Motor neuron (in vitro differentiated cells): Measurements from ENCODE around the gene CDH15. TPM values are rescaled to one million over a fixed set of nuclear protein-coding genes. Genes with fewer than 3 reads are reported as not detected.
"Not testable (repeated sequence)": the region's sequence is repeated elsewhere in the genome, so short reads cannot be mapped to it uniquely, and the experiment has no call there.

Experiments used
- ATAC-seq, 8 experiments: fragments of 200-7000 bp; cut with Tn5 transposase; replicated peaks in 6 of 8; 2 replicates each; pipeline ENCODE4 v1.8.0; 2021; ENCODE audit warnings: mild to moderate bottlenecking in 8 of 8, moderate library complexity in 8 of 8
- H3K27ac ChIP-seq, 2 donors: fragments of 250-450 bp; sonication (Bioruptor Pico); 2 replicates each; pipeline ENCODE4 v1.9.0; 2021; ENCODE audit warnings: antibody characterized with exemption in 2 of 2, mild to moderate bottlenecking in 2 of 2, moderate library complexity in 1 of 2
- H3K4me1 ChIP-seq, 2 donors: fragments of 250-450 bp; sonication (Bioruptor Pico); replicated peaks in 1 of 2; 2 replicates each; pipeline ENCODE4 v1.6.1; 2021; ENCODE audit warnings: antibody characterized with exemption in 2 of 2, mild to moderate bottlenecking in 2 of 2, moderate library complexity in 1 of 2
- H3K4me3 ChIP-seq, 5 donors: fragments of 250-450 bp; sonication (Bioruptor Pico); 2 replicates each; pipeline ENCODE4 v1.9.0; 2021; ENCODE audit warnings: antibody characterized with exemption in 5 of 5, mild to moderate bottlenecking in 5 of 5, moderate library complexity in 4 of 5
- WGBS, 10 experiments: fragments of 450-650 bp; shearing (Covaris generic); methylation state at CpG; one replicate each; pipeline ENCODE4 v1.0.0; 2022; 5-methylcytosine and 5-hydroxymethylcytosine counted together
- in situ Hi-C, 9 experiments: fragments of 400-800 bp; cut with MboI; loops; one replicate each; pipeline ENCODE4 v1.15.0; 2021; ENCODE audit warnings: low sequenced_read_pairs in 9 of 9, low pct_unique_long_range_greater_than_20kb in 2 of 9; ENCODE audit not compliant: unreplicated experiment in 9 of 9
- total RNA-seq, 8 experiments: library from RNA; unstranded; fragments of 300-600 nt; gene quantifications; 2 replicates each; pipeline versions ENCODE4 v1.2.3 to v1.2.4, GENCODE V29; 2022

Gene CDH15
- total RNA-seq, 8 experiments from 2014 or later = 0.11 to 0.38 (median 0.22) TPM; not detected in 2

GRCh38 chr16:89190150-89190958, 18.8 kb downstream of the CDH15 start:
- Histone ChIP-seq H3K27ac (no peak overlapping the region), H3K4me3 (no peak overlapping the region), H3K4me1 (peaks cover 4 to 8% of the 10 kb centered on the region in 2 donors)
- in situ Hi-C loops = no loop called here
- 40 to 90% (median 73%) methylated on average over 2 to 15 of the region's 28 CpGs; no CpG with 5 or more reads in 5 of the 10 experiments for WGBS, 10 experiments
- no peak for ATAC-seq

GRCh38 chr16:89191033-89191900, 19.7 kb downstream of the CDH15 start:
- peak overlapping the region in 2 of 5 donors; percentile 29 to 35 for H3K4me3 ChIP-seq
- 49 to 100% (median 67%) methylated on average over 1 to 5 of the region's 44 CpGs; no CpG with 5 or more reads in 5 of the 10 experiments for WGBS, 10 experiments
- peak in 5 of 8 experiments; percentile 1 to 23 (median 12) for ATAC-seq
- peaks cover 4 to 8% of the 10 kb centered on the region in 2 donors for H3K4me1 ChIP-seq
- in situ Hi-C loops = no loop called here
- H3K27ac ChIP-seq = no peak overlapping the region

- in situ Hi-C loops = no loop called here
- Histone ChIP-seq H3K27ac (no peak overlapping the region), H3K4me1 (peaks cover 4 to 8% of the 10 kb centered on the region in 2 donors), H3K4me3 (peak overlapping the region; percentile 18 to 42 (median 30))
- ATAC-seq = no peak
- WGBS, 10 experiments = no CpG with 5 or more reads among the region's 19 CpGs
Measured at GRCh38 chr16:89191901-89192185, 20.3 kb downstream of the CDH15 start.

- ATAC-seq = peak; percentile 15 to 74 (median 69)
- WGBS, 10 experiments = 0 to 6% methylated on average over 3 to 5 of the region's 63 CpGs; no CpG with 5 or more reads in 8 of the 10 experiments
- in situ Hi-C loops, H3K4me1 ChIP-seq, H3K27ac ChIP-seq: not testable (repeated sequence)
- H3K4me3 ChIP-seq = peak overlapping the region; percentile 18 to 42 (median 30)
Measured at GRCh38 chr16:89192186-89192955, 20.8 kb downstream of the CDH15 start.

DNA sequence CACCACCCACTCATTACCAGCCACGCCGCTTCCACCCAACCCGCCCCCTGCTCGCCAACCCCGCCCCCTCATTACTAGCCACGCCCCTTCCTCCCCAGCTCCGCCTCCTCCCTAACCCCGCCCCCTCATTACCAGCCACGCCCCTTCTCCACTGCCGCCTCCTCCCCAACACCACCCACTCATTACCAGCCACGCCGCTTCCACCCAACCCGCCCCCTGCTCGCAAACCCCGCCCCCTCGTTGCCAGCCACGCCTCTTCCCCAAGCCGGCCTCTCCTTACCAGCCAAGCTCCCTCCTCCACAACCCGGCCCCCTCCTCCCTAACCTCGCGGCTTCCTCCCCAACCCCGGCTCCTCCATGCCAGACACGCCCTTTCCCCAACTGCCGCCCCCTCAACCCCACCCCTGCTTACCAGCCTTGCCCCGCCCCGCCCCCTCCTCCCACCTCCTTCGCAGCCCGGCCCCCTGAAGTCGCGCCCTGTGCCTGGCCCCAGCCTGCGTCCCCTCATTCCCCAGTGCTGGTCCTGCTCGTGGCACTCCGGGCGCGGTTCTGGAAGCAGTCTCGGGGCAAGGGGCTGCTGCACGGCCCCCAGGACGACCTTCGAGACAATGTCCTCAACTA, 21.5 kb downstream of the CDH15 start:
- peak; percentile 14 to 70 (median 40) for ATAC-seq
- WGBS, 10 experiments = no CpG with 5 or more reads among the region's 39 CpGs
- in situ Hi-C loops = no loop called here
- Histone ChIP-seq H3K27ac (no peak overlapping the region), H3K4me1 (peaks cover 4 to 8% of the 10 kb centered on the region in 2 donors), H3K4me3 (no peak overlapping the region)

GRCh38 chr16:89193576-89194293, 22.2 kb downstream of the CDH15 start:
- H3K4me3 ChIP-seq = no peak overlapping the region
- WGBS, 10 experiments = 57 to 100% (median 100%) methylated on average over 1 to 4 of the region's 38 CpGs; no CpG with 5 or more reads in 7 of the 10 experiments
- no peak overlapping the region for H3K27ac ChIP-seq
- H3K4me1 ChIP-seq = peaks cover 4 to 8% of the 10 kb centered on the region in 2 donors
- peak in 2 of 8 experiments; percentile 1 to 7 for ATAC-seq
- in situ Hi-C loops = no loop called here

GRCh38 chr16:89194340-89195311, 23.1 kb downstream of the CDH15 start:
- WGBS, 10 experiments = 80 to 91% (median 80%) methylated on average over 1 to 7 of the region's 45 CpGs; no CpG with 5 or more reads in 7 of the 10 experiments
- H3K4me1 ChIP-seq = peaks cover 4 to 8% of the 10 kb centered on the region in 2 donors
- H3K4me3 ChIP-seq = no peak overlapping the region
- no peak overlapping the region for H3K27ac ChIP-seq
- ATAC-seq = no peak
- in situ Hi-C loops = no loop called here

DNA sequence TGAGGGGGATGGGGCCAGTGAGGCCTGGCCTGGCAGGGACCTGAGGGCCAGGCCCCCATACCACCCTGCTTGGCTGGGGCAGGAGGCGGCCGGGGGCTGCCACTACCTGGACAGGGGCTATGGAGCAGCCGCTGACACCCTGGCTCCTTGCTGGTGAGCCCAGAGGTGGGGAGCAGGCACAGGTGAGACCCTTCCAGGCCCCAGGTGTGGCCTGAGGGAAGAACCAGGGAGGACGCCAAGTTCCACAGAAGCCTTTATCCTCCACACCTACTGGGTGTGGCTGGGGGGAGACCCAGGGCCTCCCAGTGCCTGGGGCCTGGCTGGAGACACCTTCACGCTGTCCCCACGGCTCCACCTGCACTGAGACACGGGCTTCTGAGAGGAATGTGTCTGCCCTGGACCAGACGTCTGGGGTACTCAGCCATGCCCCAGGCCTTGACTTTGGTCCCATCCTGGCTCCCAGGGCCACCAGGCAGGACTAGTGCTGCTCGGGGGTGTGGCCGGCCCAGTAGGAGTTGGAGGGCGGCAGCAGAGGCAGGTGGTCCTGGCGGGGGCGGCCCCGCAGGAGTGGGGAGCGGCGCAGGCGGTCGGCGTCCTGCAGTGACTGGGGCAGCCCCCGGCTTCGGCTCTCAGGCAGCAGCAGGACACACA, 24.1 kb downstream of the CDH15 start:
- peaks cover 4 to 13% of the 10 kb centered on the region in 2 donors for H3K4me1 ChIP-seq
- no peak overlapping the region for H3K4me3 ChIP-seq
- no peak overlapping the region for H3K27ac ChIP-seq
- in situ Hi-C loops = no loop called here
- no peak for ATAC-seq
- 80 to 100% methylated on average over 1 to 2 of the region's 21 CpGs; no CpG with 5 or more reads in 8 of the 10 experiments for WGBS, 10 experiments

DNA sequence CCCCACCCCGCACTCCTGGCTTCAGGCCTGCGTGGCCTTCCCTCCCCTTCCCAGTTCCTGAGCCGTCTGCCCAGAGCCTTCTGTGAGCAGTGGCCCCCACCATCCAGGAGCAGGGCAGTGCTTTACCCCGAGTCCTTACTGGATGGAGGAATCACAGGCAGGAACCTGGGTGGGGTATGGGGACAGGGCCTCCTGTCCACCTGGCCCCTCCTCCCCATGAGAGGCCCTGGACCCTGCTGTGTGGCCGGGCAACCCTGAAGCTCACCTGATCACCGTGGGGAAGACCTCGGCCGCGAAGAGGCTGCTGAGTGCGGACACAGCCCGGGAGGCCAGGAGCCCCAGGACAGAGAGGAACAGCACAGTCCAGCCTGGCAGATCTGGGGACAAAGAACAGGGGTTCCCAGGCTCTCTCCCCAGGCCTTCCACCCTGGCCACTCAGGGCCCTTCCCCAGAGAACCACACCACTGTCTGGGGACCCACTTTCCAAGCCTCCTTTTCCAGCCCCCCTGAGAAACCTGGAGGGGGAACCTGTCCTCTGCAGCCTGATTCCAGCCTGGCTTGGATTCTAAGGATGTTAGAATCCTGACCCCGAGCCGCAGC, 25.6 kb downstream of the CDH15 start:
- in situ Hi-C loops = no loop called here
- 60 to 82% (median 71%) methylated on average over 1 to 4 of the region's 13 CpGs; no CpG with 5 or more reads in 5 of the 10 experiments for WGBS, 10 experiments
- Histone ChIP-seq H3K4me3 (no peak overlapping the region), H3K4me1 (peaks cover 0 to 5% of the 10 kb centered on the region in 2 donors), H3K27ac (no peak overlapping the region)
- ATAC-seq = no peak

GRCh38 chr16:89197633-89198416, 26.3 kb downstream of the CDH15 start:
- H3K4me1 ChIP-seq = peaks cover 0 to 5% of the 10 kb centered on the region in 2 donors
- no peak overlapping the region for H3K4me3 ChIP-seq
- H3K27ac ChIP-seq = no peak overlapping the region
- in situ Hi-C loops = no loop called here
- 40 to 100% (median 85%) methylated on average over 1 to 15 of the region's 26 CpGs; no CpG with 5 or more reads in 6 of the 10 experiments for WGBS, 10 experiments
- peak in 1 of 8 experiments; percentile 4 for ATAC-seq
